ENCODE measurements around the gene OR12D3.

DNA sequence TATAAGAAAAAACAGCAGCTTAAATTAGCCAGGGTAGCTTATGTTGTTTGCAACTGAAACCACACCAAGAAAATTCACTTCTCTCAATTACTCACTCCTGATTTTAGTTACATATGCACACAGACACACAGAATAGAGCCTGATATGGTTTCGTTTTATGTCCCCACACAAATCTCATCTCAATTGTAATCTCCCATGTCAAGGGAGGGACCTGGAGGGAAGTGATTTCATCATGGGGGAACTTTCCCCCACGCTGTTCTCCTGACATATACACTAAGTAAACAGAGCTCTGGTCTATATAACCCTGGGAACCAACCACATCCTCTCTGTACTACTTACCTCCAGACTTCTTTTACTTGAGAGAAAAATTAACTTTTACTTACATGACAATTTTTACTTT, 49.5 kb upstream of the OR12D3 start:
- TF ChIP-seq EZH2 (IDR thresholded peaks at IDR 0.05; ENCODE audit: insufficient read depth, poor library complexity, severe bottlenecking) (no peak), EZH2phosphoT487 (IDR thresholded peaks at IDR 0.05; ENCODE audit: insufficient read depth, low read depth) (no peak)
